H1 (cell line): ENCODE measurements around the gene TNFAIP8L3. TPM values are rescaled to one million over a fixed set of nuclear protein-coding genes. Genes with fewer than 3 reads are reported as not detected.

Source experiments
- CTCF ChIA-PET: fragments of 300-600 bp; sonication (Branson Sonifier 250); formaldehyde crosslinking; loops from one replicate; lab custom pipeline; 2021; ENCODE audit not compliant: partially characterized antibody; lab: Charles Lee
- POLR2A ChIA-PET: fragments of 300-600 bp; sonication (Branson Sonifier 250); formaldehyde crosslinking; loops from one replicate; lab custom pipeline; 2021; ENCODE audit warnings: inconsistent platforms; ENCODE audit not compliant: partially characterized antibody; lab: Charles Lee
- DNase-seq, 2 experiments: peaks; one replicate each; pipeline versions ENCODE4 v3.0.0 to v3.0.0-alpha.2; 2010 to 2022; ENCODE audit warnings: low spot score in 2 of 2, low read depth in 1 of 2, mixed read lengths in 1 of 2
- FAIRE-seq: peaks from 2 replicates; lab custom pipeline; 2011; peaks lifted over from hg19 to GRCh38; lab: Jason Lieb, UNC
- H2AFZ ChIP-seq: 2 replicates; pipeline ENCODE4 v1.8.1; 2012; ENCODE audit warnings: low read length, inconsistent platforms
- H2AK5ac ChIP-seq: 2 replicates; pipeline ENCODE4 v1.6.1; 2013; ENCODE audit warnings: low read depth, low read length
- H2BK120ac ChIP-seq: replicated peaks from 2 replicates; pipeline ENCODE3; 2013; ENCODE audit warnings: low read depth, low read length, inconsistent platforms
- H2BK12ac ChIP-seq: 2 replicates; pipeline ENCODE4 v1.6.1; 2013; ENCODE audit warnings: low read depth, low read length
- H2BK15ac ChIP-seq: 2 replicates; pipeline ENCODE4 v1.6.1; 2013; ENCODE audit warnings: low read length
- H2BK20ac ChIP-seq: 2 replicates; pipeline ENCODE4 v1.6.1; 2013; ENCODE audit warnings: low read length
- H2BK5ac ChIP-seq: 2 replicates; pipeline ENCODE4 v1.6.1; 2013; ENCODE audit warnings: low read depth, low read length
- H3K14ac ChIP-seq: 2 replicates; pipeline ENCODE4 v1.6.1; 2013; ENCODE audit warnings: inconsistent platforms; ENCODE audit not compliant: insufficient read length
- H3K18ac ChIP-seq: 2 replicates; pipeline ENCODE4 v1.6.1; 2013; ENCODE audit warnings: low read length; ENCODE audit errors: extremely low read depth
- H3K23ac ChIP-seq: 2 replicates; pipeline ENCODE4 v1.6.1; 2013; ENCODE audit warnings: inconsistent platforms; ENCODE audit not compliant: insufficient read length
- H3K23me2 ChIP-seq: 2 replicates; pipeline ENCODE4 v1.6.1; 2013; ENCODE audit warnings: low read depth, low read length
- H3K27ac ChIP-seq: 2 replicates; pipeline ENCODE4 v1.6.1; 2011; ENCODE audit warnings: low read depth, low read length, inconsistent platforms
- H3K27me3 ChIP-seq, 4 experiments: replicated peaks in 1 of 4; 1 replicate in 1 of 4; 2 replicates in 3 of 4; pipeline versions ENCODE4 v1.6.1 to v1.8.1; 2011 to 2013; ENCODE audit warnings: low read length in 3 of 4, mild to moderate bottlenecking in 3 of 4, inconsistent platforms in 2 of 4, mixed read lengths in 2 of 4, moderate library complexity in 1 of 4; ENCODE audit not compliant: control insufficient read depth in 3 of 4, insufficient read depth in 3 of 4; ENCODE audit errors: extremely low read depth in 1 of 4
- H3K36me3 ChIP-seq, 4 experiments: 2 replicates each; pipeline versions ENCODE4 v1.6.1 to v1.8.1; 2011 to 2013; ENCODE audit warnings: mild to moderate bottlenecking in 4 of 4, low read length in 3 of 4, moderate library complexity in 2 of 4, control low read depth in 1 of 4, inconsistent platforms in 1 of 4; ENCODE audit not compliant: insufficient read depth in 4 of 4, control insufficient read depth in 2 of 4
- H3K4ac ChIP-seq: replicated peaks from 2 replicates; pipeline ENCODE3; 2013; ENCODE audit warnings: low read length, low read depth, mixed read lengths, inconsistent platforms; ENCODE audit not compliant: insufficient read length
- H3K4me1 ChIP-seq, 4 experiments: replicated peaks in 1 of 4; 1 replicate in 1 of 4; 2 replicates in 3 of 4; pipeline versions ENCODE4 v1.6.1 to v1.8.1; 2011 to 2013; ENCODE audit warnings: low read length in 3 of 4, inconsistent platforms in 2 of 4, mixed read lengths in 1 of 4; ENCODE audit not compliant: insufficient read depth in 4 of 4, control insufficient read depth in 3 of 4
- H3K4me2 ChIP-seq, 2 experiments: 2 replicates each; pipeline versions ENCODE4 v1.6.1 to v1.8.1; 2011 to 2013; ENCODE audit warnings: low read depth in 2 of 2, low read length in 2 of 2, control low read depth in 1 of 2, inconsistent platforms in 1 of 2, mild to moderate bottlenecking in 1 of 2; ENCODE audit not compliant: insufficient read depth in 1 of 2
- H3K4me3 ChIP-seq, 4 experiments: fragments of 200-600, 300-600 bp in 1 of 4; sonication (generic), shearing (Covaris generic), sonication (Bioruptor Twin) in 1 of 4; 2 replicates each; pipeline versions ENCODE4 v1.5.1 to v1.8.1; 2011 to 2016; ENCODE audit warnings: low read length in 4 of 4, low read depth in 3 of 4, control low read depth in 2 of 4, inconsistent platforms in 2 of 4, mild to moderate bottlenecking in 2 of 4, mixed read lengths in 1 of 4, moderate library complexity in 1 of 4; ENCODE audit not compliant: insufficient read depth in 2 of 4; ENCODE audit errors: extremely low read depth in 1 of 4
- H3K56ac ChIP-seq: replicated peaks from 2 replicates; pipeline ENCODE3; 2013; ENCODE audit warnings: low read depth, mild to moderate bottlenecking, mixed read lengths, low read length, inconsistent platforms; ENCODE audit not compliant: insufficient read length
- H3K79me1 ChIP-seq: 2 replicates; pipeline ENCODE4 v1.6.1; 2013; ENCODE audit warnings: low read depth, low read length, control low read depth
- H3K79me2 ChIP-seq, 2 experiments: 2 replicates each; pipeline versions ENCODE4 v1.6.1 to v1.8.1; 2012 to 2013; ENCODE audit warnings: low read length in 2 of 2, mild to moderate bottlenecking in 2 of 2, inconsistent platforms in 1 of 2; ENCODE audit not compliant: insufficient read depth in 2 of 2, control insufficient read depth in 1 of 2
- H3K9ac ChIP-seq, 4 experiments: replicated peaks in 1 of 4; 1 replicate in 1 of 4; 2 replicates in 3 of 4; pipeline versions ENCODE4 v1.6.1 to v1.8.1; 2011 to 2013; ENCODE audit warnings: low read depth in 3 of 4, low read length in 3 of 4, control low read depth in 2 of 4, mild to moderate bottlenecking in 2 of 4, moderate library complexity in 2 of 4, inconsistent platforms in 1 of 4; ENCODE audit errors: extremely low read depth in 1 of 4
- H3K9me3 ChIP-seq, 2 experiments: 2 replicates each; pipeline versions ENCODE4 v1.6.1 to v1.8.1; 2012 to 2013; ENCODE audit warnings: mild to moderate bottlenecking in 2 of 2, moderate library complexity in 2 of 2, control low read depth in 1 of 2, inconsistent platforms in 1 of 2, low read depth in 1 of 2, low read length in 1 of 2, mixed read lengths in 1 of 2; ENCODE audit not compliant: insufficient read depth in 2 of 2
- H4K20me1 ChIP-seq, 2 experiments: replicated peaks in 1 of 2; 2 replicates each; pipeline versions ENCODE3 to v1.8.1; 2011 to 2013; ENCODE audit warnings: inconsistent platforms in 2 of 2, low read length in 2 of 2, mild to moderate bottlenecking in 1 of 2; ENCODE audit not compliant: insufficient read depth in 2 of 2, control insufficient read depth in 1 of 2
- H4K5ac ChIP-seq: 2 replicates; pipeline ENCODE4 v1.6.1; 2013; ENCODE audit warnings: low read length, low read depth, mixed read lengths, inconsistent platforms; ENCODE audit not compliant: insufficient read length
- H4K8ac ChIP-seq: 2 replicates; pipeline ENCODE4 v1.8.0; 2013; ENCODE audit warnings: mild to moderate bottlenecking, moderate library complexity, low read length, inconsistent platforms; ENCODE audit not compliant: insufficient read depth; ENCODE audit errors: extremely low read depth
- H4K91ac ChIP-seq: replicated peaks from 2 replicates; pipeline ENCODE3; 2013; ENCODE audit warnings: low read length, mixed read lengths, inconsistent platforms; ENCODE audit not compliant: insufficient read length
- KDM4A ChIP-seq: IDR thresholded peaks from one replicate; pipeline ENCODE4 v1.7.1; 2012; ENCODE audit warnings: low read depth, mild to moderate bottlenecking, moderate library complexity, low read length, inconsistent platforms; ENCODE audit not compliant: severe bottlenecking
- PHF8 ChIP-seq: fragments of 200-600 bp; sonication (generic); conservative IDR thresholded peaks from 2 replicates; pipeline ENCODE4 v1.7.1; 2012; ENCODE audit warnings: low read depth, mild to moderate bottlenecking, inconsistent platforms, low read length, moderate library complexity
- POU5F1 ChIP-seq: IDR thresholded peaks from 2 replicates; pipeline ENCODE4 v1.6.1; 2011; ENCODE audit warnings: low read depth, mild to moderate bottlenecking, low read length, moderate library complexity
- RAD21 ChIP-seq, 2 experiments: IDR thresholded peaks in 1 of 2; conservative IDR thresholded peaks in 1 of 2; 2 replicates each; pipeline ENCODE4 v1.6.1; 2011; ENCODE audit warnings: low read depth in 2 of 2, low read length in 2 of 2, improper control_type of control experiment in 1 of 2, inconsistent platforms in 1 of 2, mild to moderate bottlenecking in 1 of 2, moderate library complexity in 1 of 2
- SIX5 ChIP-seq: IDR thresholded peaks from 2 replicates; pipeline ENCODE4 v1.6.1; 2011; ENCODE audit warnings: mild to moderate bottlenecking, low read depth, low read length
- polyA plus RNA-seq, 7 experiments: library from polyadenylated mRNA; depleted of rRNA in 3 of 7; stranded (reverse) in 5 of 7; unstranded in 2 of 7; fragments of >200 nt in 5 of 7; fragments of 200-250 nt in 2 of 7; gene quantifications; 1 replicate in 5 of 7; 2 replicates in 1 of 7; 4 replicates in 1 of 7; pipeline versions ENCODE4 v1.2.1 to v1.2.3, GENCODE V29; 2011 to 2013; ENCODE audit warnings: missing spikeins in 2 of 7, mixed read lengths in 2 of 7
- total RNA-seq: library from RNA; stranded (reverse); fragmentation: NEBNext Ultra II Directional; extraction: Animal tissue kit (Norgen Biotek cat#: 25700); gene quantifications from 2 replicates; pipeline ENCODE4 v1.2.1, GENCODE V29; 2021
- TF ChIP-seq, protein P1 (sequence below): IDR thresholded peaks from 2 replicates; pipeline ENCODE4 v1.6.1; 2012; ENCODE audit warnings: inconsistent platforms

Gene TNFAIP8L3
- total and polyA plus RNA-seq, 2 of the 8 experiments (the other 6 are each of a cell fraction or from before 2014, with no cell fraction given) = 0.23 to 0.67 TPM

DNA sequence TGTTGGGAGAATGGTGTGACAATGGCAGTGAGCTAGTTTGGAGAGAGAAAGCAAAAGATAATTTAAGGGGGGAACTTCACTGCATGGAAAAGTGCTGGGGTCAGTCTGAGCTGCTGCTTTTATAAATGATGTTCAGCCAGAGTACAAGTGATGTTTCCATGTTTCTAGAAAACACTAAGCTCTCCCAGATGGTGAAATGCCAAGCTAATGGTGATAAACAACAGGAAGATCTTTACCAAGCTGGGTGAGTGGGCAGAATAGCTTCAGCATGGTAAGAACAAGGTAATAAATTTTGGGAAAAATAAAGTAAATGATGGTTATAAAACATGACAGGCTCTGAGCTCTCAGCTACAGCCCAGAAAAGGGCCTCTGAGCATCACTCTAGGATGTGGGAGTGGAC lies 29.4 kb downstream of the TNFAIP8L3 start:
- no peaks in the 10 kb centered on the region for H3K27me3 ChIP-seq
- H3K36me3 ChIP-seq = no peaks in the 10 kb centered on the region
- no peak overlapping the region for H2BK120ac ChIP-seq
- no peak overlapping the region for H2BK20ac ChIP-seq
- no peaks in the 10 kb centered on the region for H3K79me1 ChIP-seq
- POLR2A ChIA-PET = interaction anchor here (0.7 to 0.9 kb wide), 2 partner anchors 9 to 12 kb away, joined by 3 to 6 read pairs; no protein-coding TSS in a partner anchor
- H2BK15ac ChIP-seq = no peak overlapping the region
- H4K5ac ChIP-seq = no peak overlapping the region
- H2BK5ac ChIP-seq = no peak overlapping the region
- no peak overlapping the region for H3K14ac ChIP-seq
- H3K9ac ChIP-seq = no peak overlapping the region
- H2BK12ac ChIP-seq = no peak overlapping the region
- H4K91ac ChIP-seq = no peak overlapping the region
- no peaks in the 10 kb centered on the region for H4K20me1 ChIP-seq
- no peak for DNase-seq
- TF ChIP-seq PHF8 (no peak), RAD21 (IDR thresholded peaks at IDR 0.05 in 1 of 2, conservative IDR thresholded peaks at IDR 0.05 in 1 of 2; ENCODE audit: low read depth in 2 of 2, low read length in 2 of 2) (no peak), SIX5 (no peak), KDM4A (no peak), POU5F1 (no peak)
- TF ChIP-seq, protein P1, sequence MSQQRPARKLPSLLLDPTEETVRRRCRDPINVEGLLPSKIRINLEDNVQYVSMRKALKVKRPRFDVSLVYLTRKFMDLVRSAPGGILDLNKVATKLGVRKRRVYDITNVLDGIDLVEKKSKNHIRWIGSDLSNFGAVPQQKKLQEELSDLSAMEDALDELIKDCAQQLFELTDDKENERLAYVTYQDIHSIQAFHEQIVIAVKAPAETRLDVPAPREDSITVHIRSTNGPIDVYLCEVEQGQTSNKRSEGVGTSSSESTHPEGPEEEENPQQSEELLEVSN = no peak
- H3K23ac ChIP-seq = no peak overlapping the region
- H3K18ac ChIP-seq = no peak overlapping the region
- H3K9me3 ChIP-seq = no peaks in the 10 kb centered on the region
- no peak overlapping the region for H3K4me2 ChIP-seq
- no peak overlapping the region for H3K4ac ChIP-seq
- no peaks in the 10 kb centered on the region for H3K23me2 ChIP-seq
- H3K4me1 ChIP-seq = no peaks in the 10 kb centered on the region
- CTCF ChIA-PET = interaction anchor here (0.9 to 1.3 kb wide), 4 partner anchors 9 to 15 kb away, joined by 4 to 5 read pairs (median 4); no protein-coding TSS in a partner anchor
- no peak for FAIRE-seq
- H3K56ac ChIP-seq = no peak overlapping the region
- H2AK5ac ChIP-seq = no peak overlapping the region
- H3K27ac ChIP-seq = no peak overlapping the region
- no peak overlapping the region for H2AFZ ChIP-seq
- H3K79me2 ChIP-seq = no peaks in the 10 kb centered on the region
- no peak overlapping the region for H4K8ac ChIP-seq
- H3K4me3 ChIP-seq = no peak overlapping the region
